Measurements from ENCODE around the gene GOLGA1. TPM values are rescaled to one million over a fixed set of nuclear protein-coding genes. Genes with fewer than 3 reads are reported as not detected.
"Not testable (repeated sequence)": the region's sequence is repeated elsewhere in the genome, so short reads cannot be mapped to it uniquely, and the experiment has no call there.

Gene GOLGA1
- total and polyA plus RNA-seq, 8 donors, result 15.4 to 20.2 (median 18.8) TPM

- Histone ChIP-seq H3K4me3 (no peak overlapping the region), H3K27ac (no peak overlapping the region), H3K36me3 (no peaks in the 10 kb centered on the region), H3K27me3 (peaks cover 0 to 14% of the 10 kb centered on the region in 2 donors), H3K4me1 (peaks cover under 1 to 1% of the 10 kb centered on the region in 2 donors), H3K9me3 (no peaks in the 10 kb centered on the region)
- ATAC-seq (no peak), DNase-seq (peak in 1 of 4 donors; percentile 68)
- intact Hi-C loops (cut with DNase I), result no loop called here
- TF ChIP-seq CTCF (IDR thresholded peaks at IDR 0.05), result no peak
Measured at GRCh38 chr9:124840300-124840833, 100.5 kb downstream of the GOLGA1 start.

GRCh38 chr9:124839612-124840299, 101.1 kb downstream of the GOLGA1 start:
- peak in 1 of 4 donors; percentile 9 for DNase-seq
- intact Hi-C loops (cut with DNase I), result no loop called here
- no peak overlapping the region for H3K27ac ChIP-seq

GRCh38 chr9:124838567-124839275, 102.2 kb downstream of the GOLGA1 start:
- intact Hi-C loops (cut with DNase I); H3K9me3 ChIP-seq; ATAC-seq; H3K36me3 ChIP-seq; H3K27ac ChIP-seq; H3K4me3 ChIP-seq; H3K4me1 ChIP-seq: not testable (repeated sequence)
- peak in 1 of 4 donors; percentile 60 for DNase-seq
- H3K27me3 ChIP-seq, result peaks cover 0 to 14% of the 10 kb centered on the region in 2 donors

More at GRCh38 chr9:124839612-124840299, 101.1 kb downstream of the GOLGA1 start:
- peak; percentile 16 to 51 for TF ChIP-seq CTCF (IDR thresholded peaks at IDR 0.05)
- ATAC-seq, result peak; percentile 34
- H3K36me3 ChIP-seq, result no peaks in the 10 kb centered on the region
- H3K4me3 ChIP-seq, result no peak overlapping the region
- H3K9me3 ChIP-seq, result no peaks in the 10 kb centered on the region
- H3K27me3 ChIP-seq, result peaks cover 0 to 14% of the 10 kb centered on the region in 2 donors
- H3K4me1 ChIP-seq, result peaks cover 4 to 7% of the 10 kb centered on the region in 2 donors

- H3K9me3 ChIP-seq; H3K4me3 ChIP-seq; intact Hi-C loops (cut with DNase I); DNase-seq; ATAC-seq; H3K27ac ChIP-seq; H3K36me3 ChIP-seq; H3K4me1 ChIP-seq: not testable (repeated sequence)
- H3K27me3 ChIP-seq, result peaks cover 0 to 14% of the 10 kb centered on the region in 2 donors
Measured at GRCh38 chr9:124838132-124838531, 102.8 kb downstream of the GOLGA1 start.

- no peak for TF ChIP-seq CTCF (IDR thresholded peaks at IDR 0.05)
- no peak overlapping the region for H3K27ac ChIP-seq
- H3K4me3 ChIP-seq, result no peak overlapping the region
- ATAC-seq (peak; percentile 37), DNase-seq (peak in 3 of 4 donors; percentile 47 to 84 (median 50))
- H3K9me3 ChIP-seq, result no peaks in the 10 kb centered on the region
- peaks cover 0 to 14% of the 10 kb centered on the region in 2 donors for H3K27me3 ChIP-seq
- peaks cover 4 to 26% of the 10 kb centered on the region in 2 donors for H3K4me1 ChIP-seq
- intact Hi-C loops (cut with DNase I), result no loop called here
- H3K36me3 ChIP-seq, result no peaks in the 10 kb centered on the region
Measured at GRCh38 chr9:124835026-124835557, 105.8 kb downstream of the GOLGA1 start.

- Histone ChIP-seq H3K4me3 (no peak overlapping the region), H3K36me3 (no peaks in the 10 kb centered on the region), H3K9me3 (no peaks in the 10 kb centered on the region), H3K27ac (no peak overlapping the region), H3K27me3 (peaks cover 0 to 10% of the 10 kb centered on the region in 2 donors), H3K4me1 (peaks cover 4 to 26% of the 10 kb centered on the region in 2 donors)
- intact Hi-C loops (cut with DNase I), result no loop called here
- no peak for TF ChIP-seq CTCF (IDR thresholded peaks at IDR 0.05)
- ATAC-seq (peak; percentile 61), DNase-seq (peak in 1 of 4 donors; percentile 71)
Measured at GRCh38 chr9:124834591-124834990, 106.3 kb downstream of the GOLGA1 start.

Measured in left lung (tissue), 10 donors.